HL-60 (cell line): Measurements from ENCODE around the gene SNTB2.

ENCODE experiments used
- DNase-seq, 2 experiments: peaks; one replicate each; pipeline ENCODE4 v3.0.0-alpha.2; 2010 to 2020; ENCODE audit warnings: low read depth in 1 of 2, low spot score in 1 of 2
- H3K27ac ChIP-seq: fragments of 250-450 bp; sonication (Bioruptor Pico); replicated peaks from 2 replicates; pipeline ENCODE4 v1.5.1; 2020; ENCODE audit warnings: mild to moderate bottlenecking, moderate library complexity
- H3K27me3 ChIP-seq: fragments of 250-450 bp; sonication (Bioruptor Pico); 2 replicates; pipeline ENCODE4 v1.5.1; 2021; ENCODE audit warnings: mild to moderate bottlenecking, moderate library complexity; ENCODE audit not compliant: insufficient read depth, poor library complexity, severe bottlenecking
- H3K4me3 ChIP-seq: replicated peaks from 2 replicates; pipeline ENCODE4 v1.5.1; 2011; ENCODE audit warnings: mild to moderate bottlenecking, control low read depth, low read length; ENCODE audit not compliant: insufficient read depth
- GABPA ChIP-seq: IDR thresholded peaks from 2 replicates; pipeline ENCODE4 v1.6.1; 2012; ENCODE audit warnings: low read depth
- POLR2AphosphoS5 ChIP-seq: IDR thresholded peaks from 2 replicates; pipeline ENCODE4 v1.6.1; 2012; ENCODE audit warnings: low read depth
- SPI1 ChIP-seq: IDR thresholded peaks from 2 replicates; pipeline ENCODE4 v1.6.1; 2012; ENCODE audit warnings: low read depth, mild to moderate bottlenecking, borderline replicate concordance
- TF ChIP-seq, protein P1 (sequence below): IDR thresholded peaks from 2 replicates; pipeline ENCODE4 v1.6.1; 2012; ENCODE audit warnings: low read depth; ENCODE audit not compliant: insufficient replicate concordance
- TF ChIP-seq, protein P2 (sequence below): IDR thresholded peaks from one replicate; pipeline ENCODE4 v1.5.1; 2011; ENCODE audit warnings: low read length, control low read depth, inconsistent platforms; ENCODE audit not compliant: insufficient read depth

The SNTB2 gene

DNA sequence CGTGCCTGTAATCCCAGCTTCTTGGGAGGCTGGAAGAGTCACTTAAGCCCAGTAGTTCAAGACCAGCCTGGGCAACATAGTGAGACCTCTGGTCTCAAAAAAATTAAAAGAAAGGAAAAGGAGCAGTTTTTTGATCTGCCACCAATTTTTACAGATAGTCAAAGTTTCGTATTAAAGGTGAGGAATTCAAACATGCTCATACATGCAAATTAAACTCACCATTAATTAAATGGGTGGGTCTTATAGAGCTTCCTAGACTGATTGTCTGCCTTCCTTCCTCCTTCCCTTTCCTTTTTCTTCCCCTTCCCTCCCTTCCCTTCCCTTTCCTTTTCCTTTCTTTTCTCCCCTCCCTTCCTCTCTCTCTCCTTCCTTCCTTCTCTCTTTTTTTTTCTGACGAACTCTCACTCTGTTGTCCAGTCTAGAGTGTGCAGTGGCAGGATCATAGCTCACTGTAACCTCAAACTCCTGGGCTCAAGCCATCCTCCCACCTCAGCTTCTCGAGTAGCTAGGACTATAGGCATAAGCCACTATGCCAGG is 87.8 kb downstream of the SNTB2 start:
- no peak overlapping the region for H3K27ac ChIP-seq

DNA sequence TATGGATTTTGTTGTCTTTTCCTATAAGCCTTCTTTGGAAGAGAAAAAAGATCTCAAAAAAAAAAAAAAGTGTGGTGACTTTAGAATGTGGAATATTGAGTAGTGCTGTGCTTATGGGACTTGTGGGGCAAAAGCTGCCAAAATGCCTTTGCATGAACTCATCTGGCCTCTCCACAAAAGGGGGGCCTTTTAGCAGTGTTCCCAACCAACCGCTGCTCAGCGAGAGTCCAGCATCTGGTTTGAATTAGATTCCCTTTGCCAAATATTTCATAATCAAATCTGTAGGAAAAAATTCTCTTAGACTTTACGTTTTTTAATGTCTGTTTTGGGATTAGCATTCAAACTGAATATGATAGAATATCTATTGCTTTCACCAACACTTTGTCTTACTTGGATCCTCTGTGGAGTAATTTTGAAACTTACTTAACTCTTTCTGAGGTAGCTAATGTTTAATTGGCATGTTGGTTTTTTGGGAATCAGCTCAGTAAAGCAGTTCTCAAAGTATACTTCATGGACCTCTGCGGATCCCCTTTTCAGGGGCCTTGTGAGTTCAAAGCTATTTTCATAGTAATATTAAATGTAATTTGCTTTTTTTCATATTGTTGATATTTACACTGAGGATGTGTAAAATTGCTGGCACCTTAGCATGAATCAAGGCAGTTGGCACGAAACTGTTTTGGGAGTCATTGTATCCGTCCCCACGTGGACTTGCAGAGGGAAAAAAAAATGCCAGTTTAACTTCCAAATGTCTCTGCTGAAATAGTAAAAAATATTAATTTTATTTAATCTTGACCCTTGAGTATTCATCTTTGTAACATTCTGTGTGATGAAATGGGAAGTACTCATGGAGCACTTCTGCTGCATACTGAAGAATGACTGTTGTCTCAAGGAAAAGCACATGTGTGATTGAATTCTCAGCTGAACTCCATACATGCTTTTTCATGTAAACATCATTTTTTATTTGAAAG is 89.5 kb downstream of the SNTB2 start:
- TF ChIP-seq SPI1 (no peak), POLR2AphosphoS5 (no peak), GABPA (no peak)
- TF ChIP-seq, protein P1, sequence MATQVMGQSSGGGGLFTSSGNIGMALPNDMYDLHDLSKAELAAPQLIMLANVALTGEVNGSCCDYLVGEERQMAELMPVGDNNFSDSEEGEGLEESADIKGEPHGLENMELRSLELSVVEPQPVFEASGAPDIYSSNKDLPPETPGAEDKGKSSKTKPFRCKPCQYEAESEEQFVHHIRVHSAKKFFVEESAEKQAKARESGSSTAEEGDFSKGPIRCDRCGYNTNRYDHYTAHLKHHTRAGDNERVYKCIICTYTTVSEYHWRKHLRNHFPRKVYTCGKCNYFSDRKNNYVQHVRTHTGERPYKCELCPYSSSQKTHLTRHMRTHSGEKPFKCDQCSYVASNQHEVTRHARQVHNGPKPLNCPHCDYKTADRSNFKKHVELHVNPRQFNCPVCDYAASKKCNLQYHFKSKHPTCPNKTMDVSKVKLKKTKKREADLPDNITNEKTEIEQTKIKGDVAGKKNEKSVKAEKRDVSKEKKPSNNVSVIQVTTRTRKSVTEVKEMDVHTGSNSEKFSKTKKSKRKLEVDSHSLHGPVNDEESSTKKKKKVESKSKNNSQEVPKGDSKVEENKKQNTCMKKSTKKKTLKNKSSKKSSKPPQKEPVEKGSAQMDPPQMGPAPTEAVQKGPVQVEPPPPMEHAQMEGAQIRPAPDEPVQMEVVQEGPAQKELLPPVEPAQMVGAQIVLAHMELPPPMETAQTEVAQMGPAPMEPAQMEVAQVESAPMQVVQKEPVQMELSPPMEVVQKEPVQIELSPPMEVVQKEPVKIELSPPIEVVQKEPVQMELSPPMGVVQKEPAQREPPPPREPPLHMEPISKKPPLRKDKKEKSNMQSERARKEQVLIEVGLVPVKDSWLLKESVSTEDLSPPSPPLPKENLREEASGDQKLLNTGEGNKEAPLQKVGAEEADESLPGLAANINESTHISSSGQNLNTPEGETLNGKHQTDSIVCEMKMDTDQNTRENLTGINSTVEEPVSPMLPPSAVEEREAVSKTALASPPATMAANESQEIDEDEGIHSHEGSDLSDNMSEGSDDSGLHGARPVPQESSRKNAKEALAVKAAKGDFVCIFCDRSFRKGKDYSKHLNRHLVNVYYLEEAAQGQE, result no peak
- TF ChIP-seq, protein P2, sequence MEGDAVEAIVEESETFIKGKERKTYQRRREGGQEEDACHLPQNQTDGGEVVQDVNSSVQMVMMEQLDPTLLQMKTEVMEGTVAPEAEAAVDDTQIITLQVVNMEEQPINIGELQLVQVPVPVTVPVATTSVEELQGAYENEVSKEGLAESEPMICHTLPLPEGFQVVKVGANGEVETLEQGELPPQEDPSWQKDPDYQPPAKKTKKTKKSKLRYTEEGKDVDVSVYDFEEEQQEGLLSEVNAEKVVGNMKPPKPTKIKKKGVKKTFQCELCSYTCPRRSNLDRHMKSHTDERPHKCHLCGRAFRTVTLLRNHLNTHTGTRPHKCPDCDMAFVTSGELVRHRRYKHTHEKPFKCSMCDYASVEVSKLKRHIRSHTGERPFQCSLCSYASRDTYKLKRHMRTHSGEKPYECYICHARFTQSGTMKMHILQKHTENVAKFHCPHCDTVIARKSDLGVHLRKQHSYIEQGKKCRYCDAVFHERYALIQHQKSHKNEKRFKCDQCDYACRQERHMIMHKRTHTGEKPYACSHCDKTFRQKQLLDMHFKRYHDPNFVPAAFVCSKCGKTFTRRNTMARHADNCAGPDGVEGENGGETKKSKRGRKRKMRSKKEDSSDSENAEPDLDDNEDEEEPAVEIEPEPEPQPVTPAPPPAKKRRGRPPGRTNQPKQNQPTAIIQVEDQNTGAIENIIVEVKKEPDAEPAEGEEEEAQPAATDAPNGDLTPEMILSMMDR, result no peak
- H3K27ac ChIP-seq, result no peak overlapping the region
- no peak for DNase-seq

More for the DNA sequence above, 87.8 kb downstream of the SNTB2 start:
- Histone ChIP-seq H3K4me3 (no peak overlapping the region), H3K27me3 (no peaks in the 10 kb centered on the region)
- TF ChIP-seq, protein P2, result no peak
- TF ChIP-seq, protein P1, result no peak
- TF ChIP-seq POLR2AphosphoS5, result no peak
- no peak for DNase-seq

DNA sequence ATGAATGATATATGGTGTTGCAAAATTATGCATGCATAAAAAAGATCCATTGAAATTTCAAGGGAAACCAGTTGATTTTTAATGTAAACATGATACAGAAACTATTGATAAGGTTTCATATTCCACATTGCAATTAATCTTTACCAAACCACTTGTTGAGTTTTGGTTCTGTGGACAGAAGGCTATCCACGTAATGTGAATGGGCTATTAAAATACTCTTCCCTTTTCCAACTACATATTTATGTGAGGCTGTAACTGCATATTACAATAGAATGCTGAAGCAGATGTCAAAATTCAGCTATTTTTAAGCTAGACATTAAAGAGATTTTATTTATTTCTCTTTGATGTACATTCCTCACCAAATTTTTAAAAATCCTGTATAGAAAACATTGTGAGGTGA is 90.4 kb downstream of the SNTB2 start:
- Histone ChIP-seq H3K27ac (no peak overlapping the region), H3K27me3 (no peaks in the 10 kb centered on the region), H3K4me3 (no peak overlapping the region)
- TF ChIP-seq POLR2AphosphoS5 (no peak), SPI1 (no peak), GABPA (no peak)
- TF ChIP-seq, protein P1, result no peak
- TF ChIP-seq, protein P2, result no peak
- DNase-seq, result no peak

More for the DNA sequence above, 89.5 kb downstream of the SNTB2 start:
- H3K4me3 ChIP-seq, result no peak overlapping the region
- H3K27me3 ChIP-seq, result no peaks in the 10 kb centered on the region
